Activated T-cell treated with anti-CD3 and anti-CD28 coated beads, Interleukin-2, amount 50 U/mL, for 1 hour (primary cell): ENCODE measurements around the gene CAPSL.
"Not testable (repeated sequence)": the region's sequence is repeated elsewhere in the genome, so short reads cannot be mapped to it uniquely, and the experiment has no call there.

Experiments
- DNase-seq: peaks from one replicate; pipeline ENCODE4 v3.0.0-alpha.2; 2020

Gene CAPSL

GRCh38 chr5:35904443-35905132 lies 33.8 kb downstream of the CAPSL start:
- DNase-seq: no peak

- no peak for DNase-seq
These were observed 34.7 kb downstream of the CAPSL start for GRCh38 chr5:35903631-35904203.

- no peak for DNase-seq
These were observed 36.3 kb downstream of the CAPSL start for GRCh38 chr5:35902046-35902672.

GRCh38 chr5:35900972-35901695 lies 37.3 kb downstream of the CAPSL start:
- DNase-seq: no peak

GRCh38 chr5:35899800-35900199 lies 38.6 kb downstream of the CAPSL start:
- DNase-seq: no peak

GRCh38 chr5:35898952-35899660 lies 39.3 kb downstream of the CAPSL start:
- DNase-seq: no peak

- DNase-seq: no peak
These were observed 44.3 kb downstream of the CAPSL start for GRCh38 chr5:35894131-35894530.

- not testable (repeated sequence) for DNase-seq
These were observed 45.6 kb downstream of the CAPSL start for GRCh38 chr5:35892799-35893198.

GRCh38 chr5:35890021-35891020 lies 48.1 kb downstream of the CAPSL start:
- DNase-seq: no peak

GRCh38 chr5:35887321-35888100 lies 50.9 kb downstream of the CAPSL start:
- no peak for DNase-seq

GRCh38 chr5:35886381-35886780 lies 52.0 kb downstream of the CAPSL start:
- DNase-seq: no peak

GRCh38 chr5:35884773-35885172 lies 53.6 kb downstream of the CAPSL start:
- DNase-seq: no peak

- DNase-seq: no peak
These were observed 54.1 kb downstream of the CAPSL start for GRCh38 chr5:35884191-35884769.

GRCh38 chr5:35881758-35882157 lies 56.7 kb downstream of the CAPSL start:
- DNase-seq: no peak

GRCh38 chr5:35880156-35880555 lies 58.3 kb downstream of the CAPSL start:
- no peak for DNase-seq

- DNase-seq: no peak
These were observed 58.8 kb downstream of the CAPSL start for GRCh38 chr5:35879649-35880048.

- DNase-seq: no peak
These were observed 59.3 kb downstream of the CAPSL start for GRCh38 chr5:35879096-35879495.

- no peak for DNase-seq
These were observed 60.3 kb downstream of the CAPSL start for GRCh38 chr5:35878079-35878478.

GRCh38 chr5:35877655-35878054 lies 60.8 kb downstream of the CAPSL start:
- no peak for DNase-seq

- DNase-seq: no peak
These were observed 61.5 kb downstream of the CAPSL start for GRCh38 chr5:35876922-35877321.

GRCh38 chr5:35876454-35876853 lies 62.0 kb downstream of the CAPSL start:
- DNase-seq: no peak
